ENCODE data around the gene NR5A2.

NR5A2 gene

GRCh38 chr1:200027264-200027823 lies at the start of gene NR5A2:
TSS of gene NR5A2 (plus strand) at chr1:200027710. CDS start at chr1:200027848, 138 bp downstream.
- DNase-seq, result no peak

DNA sequence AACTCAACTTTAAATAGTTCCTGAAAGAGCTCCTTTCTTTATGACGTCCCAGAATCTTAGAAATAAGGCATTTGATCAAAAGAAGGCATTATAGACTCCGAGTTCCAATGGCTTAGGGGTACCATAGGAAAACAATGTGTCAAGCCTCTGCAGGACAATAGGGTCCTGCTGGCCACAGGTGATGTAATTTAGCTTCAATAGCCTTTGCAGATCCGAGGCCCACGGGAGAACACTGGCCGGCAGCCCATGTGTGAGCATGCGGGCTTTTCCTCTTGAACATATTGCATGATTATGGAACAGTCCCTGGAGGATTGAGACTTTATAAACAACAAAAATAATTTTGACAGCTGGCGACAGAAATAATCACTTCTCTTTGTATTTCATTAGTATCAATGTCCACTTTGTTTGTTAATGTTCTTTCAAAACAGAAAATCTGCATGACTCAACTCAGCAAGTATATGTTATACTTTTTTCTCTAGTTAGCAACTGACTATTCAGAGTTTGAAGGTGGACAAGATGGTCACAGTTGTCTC lies 49.0 kb upstream of the NR5A2 start:
- no peak for DNase-seq

DNA sequence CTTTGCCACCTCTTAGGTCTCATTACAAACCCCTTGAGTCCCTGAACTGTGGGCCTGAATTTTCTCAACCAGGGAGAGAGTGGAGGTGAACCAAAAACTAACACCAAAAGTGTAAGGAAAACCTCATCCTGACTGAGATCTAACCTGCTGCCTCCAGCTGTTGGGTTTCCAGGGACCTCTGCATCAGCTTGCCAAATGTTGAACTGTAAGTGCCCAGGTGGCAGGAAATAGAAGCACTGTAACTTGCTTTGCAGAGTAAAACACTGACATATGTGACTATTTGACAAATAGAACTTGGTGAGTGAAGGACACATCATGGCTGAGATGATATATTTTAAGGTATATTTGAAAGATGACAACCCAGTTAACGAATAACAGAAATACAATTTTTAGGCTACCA lies 48.4 kb upstream of the NR5A2 start:
- DNase-seq, result no peak

GRCh38 chr1:199981584-199981983 lies 45.9 kb upstream of the NR5A2 start:
- no peak for DNase-seq

GRCh38 chr1:199982606-199983005 lies 44.9 kb upstream of the NR5A2 start:
- no peak for DNase-seq

GRCh38 chr1:199983531-199983930 lies 44.0 kb upstream of the NR5A2 start:
- no peak for DNase-seq

DNA sequence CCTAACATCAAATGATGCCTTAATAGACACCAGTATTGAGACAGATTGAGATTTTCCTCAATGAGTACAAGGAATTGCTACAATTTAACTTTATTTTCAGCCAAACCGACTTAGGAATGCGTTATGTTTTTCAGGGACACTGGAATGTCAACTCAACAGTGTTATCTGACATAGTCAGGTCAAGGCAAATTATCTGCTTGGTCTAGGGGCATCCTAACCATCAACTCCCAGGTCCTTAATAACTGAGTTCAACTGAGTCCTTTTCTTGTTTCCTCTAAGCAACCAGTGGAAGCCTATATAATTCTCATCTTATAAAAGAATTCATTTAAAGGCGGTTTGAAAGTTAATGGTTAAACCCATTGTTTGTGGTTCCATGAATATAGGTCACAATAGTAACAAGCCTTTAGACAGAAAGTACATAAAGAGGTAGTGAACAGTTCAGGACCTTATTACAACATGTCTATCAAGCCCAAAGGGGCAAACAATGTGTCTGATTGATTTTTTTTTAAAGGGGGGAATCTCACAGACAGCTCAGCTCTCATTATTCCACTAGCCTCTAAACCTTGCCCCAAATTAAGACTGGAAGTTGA lies 32.3 kb upstream of the NR5A2 start:
- no peak for DNase-seq

GRCh38 chr1:200005165-200005564 lies 22.3 kb upstream of the NR5A2 start:
- no peak for DNase-seq

DNA sequence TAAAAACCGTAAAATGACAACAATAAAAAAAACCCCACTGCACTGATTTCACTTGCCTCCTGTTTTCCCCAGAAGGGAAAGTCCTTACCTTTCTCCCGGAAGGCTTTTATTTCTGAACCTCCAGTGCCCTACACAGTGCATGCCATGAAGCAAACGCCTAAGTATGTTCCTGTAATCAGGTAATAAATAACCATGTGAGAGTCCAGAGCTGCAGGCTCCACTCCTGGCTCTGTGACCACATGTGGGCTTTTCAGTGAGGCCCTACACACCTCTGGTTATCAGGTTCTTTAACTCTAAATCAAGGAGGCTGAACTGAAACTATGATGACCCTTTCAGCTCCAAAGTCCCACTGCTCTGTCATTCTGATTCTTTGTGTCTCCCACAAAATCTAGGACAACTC lies 20.8 kb upstream of the NR5A2 start:
- DNase-seq, result no peak

DNA sequence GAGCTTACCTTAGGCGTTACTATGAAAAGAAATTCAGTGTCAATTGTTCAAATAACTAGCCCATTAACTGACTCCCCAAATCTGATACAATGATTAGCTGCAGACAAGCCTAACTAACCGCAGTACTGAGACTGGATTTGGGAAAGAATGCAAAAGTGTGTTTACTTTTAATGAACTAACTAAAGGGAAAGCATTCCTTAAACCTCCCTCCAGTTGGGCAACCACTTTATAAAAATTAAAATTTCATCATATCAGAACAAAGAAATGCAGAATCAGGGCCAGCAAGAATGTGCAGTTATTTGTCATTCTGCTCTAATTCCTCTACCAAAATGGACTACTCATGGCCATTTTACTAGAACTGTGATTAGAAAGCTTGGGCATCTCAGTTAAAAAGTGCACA lies 11.7 kb upstream of the NR5A2 start:
- no peak for DNase-seq

DNA sequence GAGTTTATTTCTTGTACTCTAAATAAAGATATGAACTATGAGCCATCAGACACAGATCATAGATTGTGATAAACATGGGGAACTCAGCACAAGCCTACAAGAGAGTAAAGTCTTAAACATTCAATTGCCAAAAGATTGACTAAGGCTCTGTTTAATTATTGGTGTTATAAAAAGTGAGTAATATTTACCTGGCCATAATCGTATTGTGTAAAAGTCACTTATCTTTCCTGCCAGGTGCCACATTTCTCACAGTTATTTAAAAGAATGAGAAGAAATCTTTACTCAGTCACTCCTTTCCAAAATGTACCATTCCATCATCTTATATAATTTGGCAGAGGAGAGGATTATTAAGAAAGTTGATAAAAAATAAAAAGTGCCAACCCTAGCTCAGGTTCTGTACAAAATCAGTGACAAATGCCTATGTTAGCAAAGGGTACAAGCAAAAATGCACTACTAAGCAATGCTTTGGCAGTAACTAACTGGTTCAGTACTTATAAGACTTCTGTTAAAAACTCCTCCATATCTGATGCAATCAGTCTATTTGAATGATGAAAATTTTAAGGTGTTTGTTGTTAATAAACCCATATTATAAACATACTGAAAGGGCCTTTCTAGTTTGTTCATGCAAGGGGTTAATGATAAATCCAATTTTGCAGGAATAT lies 5.8 kb upstream of the NR5A2 start:
- DNase-seq, result no peak

- DNase-seq, result no peak
Measured at GRCh38 chr1:200022239-200022804, 5.2 kb upstream of the NR5A2 start.

DNA sequence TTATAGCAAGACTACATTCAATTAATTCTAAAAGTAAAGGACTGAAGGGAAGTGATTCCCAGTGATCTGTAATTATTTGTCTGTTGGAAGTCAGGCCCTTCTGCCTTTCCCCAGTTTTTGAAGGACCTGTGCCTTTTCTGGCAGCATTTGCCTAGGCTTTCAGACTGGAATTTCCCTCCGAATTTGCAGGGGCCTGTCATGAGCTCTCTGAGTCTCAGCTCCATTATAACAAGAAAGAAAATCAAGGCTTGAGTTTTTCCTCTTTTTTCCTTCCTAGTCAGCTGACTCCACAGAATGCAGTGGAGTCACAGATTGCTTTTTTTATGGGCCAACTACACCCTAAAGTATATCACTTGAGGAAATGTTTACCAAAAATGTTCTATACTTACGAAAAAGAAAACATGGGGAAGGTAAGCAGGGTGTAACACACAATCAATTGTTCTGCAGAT lies 1.1 kb downstream of the NR5A2 start:
- no peak for DNase-seq

DNA sequence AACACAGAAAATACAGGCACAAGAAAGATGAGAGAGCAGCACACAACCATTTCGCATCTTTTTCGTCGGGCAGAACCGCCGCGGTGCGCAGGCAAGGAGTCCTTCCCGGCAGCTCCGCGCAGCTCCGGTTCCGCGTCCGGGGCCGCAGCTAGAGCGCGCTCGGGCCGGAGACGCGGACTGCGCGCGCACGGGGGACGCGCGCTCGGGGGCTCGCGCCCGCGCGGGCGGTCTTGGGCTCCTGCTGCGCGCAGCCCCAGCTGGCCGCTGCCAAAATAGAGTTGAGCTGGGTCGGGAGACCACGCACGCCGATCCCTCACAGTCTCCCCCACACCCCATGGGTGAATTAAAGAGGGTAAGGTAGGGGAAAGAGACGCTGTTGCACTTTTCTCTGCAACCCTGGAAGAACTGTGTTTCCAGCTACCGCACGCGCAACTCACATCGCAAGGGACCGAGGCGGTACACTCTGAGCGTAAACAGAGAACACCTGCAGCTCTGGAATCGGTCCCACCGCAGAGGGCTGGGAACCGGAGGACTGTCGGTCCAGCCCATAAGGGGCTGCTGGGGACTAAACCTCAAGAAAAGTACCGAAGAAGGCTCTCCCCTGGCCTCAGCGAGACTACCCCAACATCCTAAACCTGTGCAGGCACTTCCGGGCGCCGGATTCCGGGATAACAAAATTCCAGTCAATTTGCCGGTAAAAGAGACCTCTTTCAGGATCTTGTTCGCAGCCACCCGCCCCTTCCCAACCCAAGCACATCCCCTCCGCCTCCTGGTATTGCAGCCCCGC lies 1.7 kb downstream of the NR5A2 start:
- peak; percentile 56 for DNase-seq

DNA sequence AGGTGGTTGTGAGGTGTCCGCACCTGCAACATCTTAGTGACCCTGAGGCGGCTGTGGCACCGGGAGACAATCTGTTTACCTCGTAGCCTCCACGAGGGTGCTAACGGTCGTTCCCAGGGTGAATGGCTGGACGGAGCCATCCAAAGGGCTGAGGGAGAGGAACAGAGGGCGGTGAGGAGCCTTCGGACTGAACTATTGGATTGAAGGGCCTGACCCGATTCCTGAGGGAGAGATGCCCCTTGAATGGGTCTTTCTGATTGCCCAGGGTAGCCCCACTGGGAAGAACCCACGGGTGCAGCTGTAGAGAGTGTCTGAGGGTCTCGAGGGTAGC lies 2.3 kb downstream of the NR5A2 start:
- DNase-seq, result no peak

- no peak for DNase-seq
Measured at GRCh38 chr1:200030791-200031190, 3.3 kb downstream of the NR5A2 start.

GRCh38 chr1:200033511-200034261 lies 6.2 kb downstream of the NR5A2 start:
- no peak for DNase-seq

DNA sequence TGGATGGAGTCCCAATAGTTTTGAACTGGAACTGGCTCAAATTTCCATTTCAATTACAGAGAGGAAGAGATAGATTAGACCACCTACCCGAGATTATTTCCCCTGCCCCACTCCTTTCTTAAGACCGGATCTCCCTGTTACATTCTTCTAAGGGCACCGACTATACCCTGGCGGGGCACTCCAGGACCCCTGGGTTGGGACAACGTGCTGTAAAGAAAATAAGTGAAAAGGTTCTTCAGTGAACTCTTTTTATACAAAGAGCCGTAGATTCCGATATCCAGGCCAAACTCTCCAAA lies 6.7 kb downstream of the NR5A2 start:
- DNase-seq, result no peak

DNA sequence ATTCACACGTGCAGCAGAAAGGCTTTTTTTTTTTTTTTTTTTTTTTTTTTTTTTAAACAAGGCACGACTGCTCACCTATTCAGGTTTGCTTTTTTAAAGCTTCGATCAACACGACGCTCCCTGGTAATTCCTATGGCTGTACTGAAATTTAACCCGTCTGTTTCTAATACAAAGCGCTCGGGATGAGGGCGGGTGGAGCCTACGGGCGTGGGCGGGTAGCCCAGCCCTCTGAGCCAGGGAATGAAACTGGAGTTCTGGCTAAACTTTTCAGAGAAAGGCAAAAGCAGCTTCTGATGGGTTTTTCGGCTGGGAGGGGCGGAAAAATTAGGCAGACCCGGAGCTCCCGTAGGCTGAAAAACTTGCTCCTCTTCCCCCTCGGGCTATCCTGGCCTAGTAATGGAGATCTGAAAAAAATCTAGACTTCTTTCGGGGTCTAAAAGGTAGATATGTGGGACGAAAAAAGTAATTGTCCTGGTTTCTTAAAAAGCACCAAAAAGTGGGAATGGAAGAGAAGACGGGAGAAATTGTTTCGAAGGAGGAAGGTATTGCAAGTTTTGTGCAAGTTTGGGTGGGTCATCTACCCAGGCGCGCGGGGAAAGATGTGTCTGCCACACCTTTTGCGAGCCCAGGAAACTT lies 7.4 kb downstream of the NR5A2 start:
- no peak for DNase-seq

DNA sequence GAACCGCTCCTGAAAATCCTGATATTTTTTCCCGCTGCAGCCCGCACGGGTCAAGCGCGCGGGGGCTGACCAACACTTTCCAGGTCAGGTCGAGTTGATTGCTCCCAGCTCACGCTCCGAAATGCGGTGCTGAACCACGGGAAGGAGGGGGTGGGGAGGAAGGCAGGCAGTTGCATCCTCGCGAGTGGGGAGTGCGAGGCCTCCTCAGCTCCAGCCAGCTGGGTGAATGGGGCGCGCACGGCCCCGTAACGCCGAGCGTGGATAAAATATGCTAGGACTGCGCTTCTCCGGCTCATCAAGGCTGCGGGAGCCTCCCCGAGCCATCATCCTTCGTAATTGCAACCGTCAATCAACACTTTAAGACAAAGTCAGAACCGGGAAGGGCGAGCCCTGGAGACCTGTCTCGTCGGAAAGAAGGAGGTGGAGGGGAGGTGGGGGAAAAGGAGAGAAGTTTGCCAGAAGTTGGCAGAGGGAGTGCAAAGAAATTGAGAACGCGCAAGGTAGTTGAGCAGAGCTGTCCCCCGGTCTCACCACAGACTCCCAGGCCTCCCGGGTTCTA lies 8.0 kb downstream of the NR5A2 start:
- DNase-seq, result no peak

- no peak for DNase-seq
Measured at GRCh38 chr1:200035956-200036618, 8.6 kb downstream of the NR5A2 start.
